HepG2 (cell line): Measurements from ENCODE around the gene EFNA4. TPM values are rescaled to one million over a fixed set of nuclear protein-coding genes. Genes with fewer than 3 reads are reported as not detected.

ENCODE experiments used
- ATF7-NPFF ChIP-seq: sonication (generic); formaldehyde crosslinking; IDR thresholded peaks from 2 replicates; pipeline ENCODE4 v1.8.1; 2023; ENCODE audit warnings: mild to moderate bottlenecking, low read depth, missing genetic modification reagents, moderate library complexity
- FIP1L1 ChIP-seq: fragments of 200-400 bp; formaldehyde crosslinking; IDR thresholded peaks from 2 replicates; pipeline ENCODE4 v1.6.1; 2018; ENCODE audit warnings: low read depth, mild to moderate bottlenecking, low read length, moderate library complexity, borderline replicate concordance; ENCODE audit not compliant: insufficient read depth
- HDAC2 ChIP-seq: sonication (generic); formaldehyde crosslinking; IDR thresholded peaks from 2 replicates; pipeline ENCODE4 v1.4.0; 2020; ENCODE audit warnings: missing genetic modification reagents
- HHEX ChIP-seq: IDR thresholded peaks from 2 replicates; pipeline ENCODE4 v1.6.1; 2016; ENCODE audit warnings: control low read depth
- HOXD1 ChIP-seq: sonication (generic); formaldehyde crosslinking; IDR thresholded peaks from 2 replicates; pipeline ENCODE4 v1.5.0; 2020; ENCODE audit warnings: missing genetic modification reagents
- KMT2B ChIP-seq: IDR thresholded peaks from 2 replicates; pipeline ENCODE4 v1.6.1; 2016; ENCODE audit warnings: missing genetic modification reagents, missing compliant biosample characterization
- NFE2 ChIP-seq: sonication (generic); formaldehyde crosslinking; IDR thresholded peaks from 2 replicates; pipeline ENCODE4 v1.4.0; 2020; ENCODE audit warnings: missing genetic modification reagents
- NONO ChIP-seq, 2 experiments: fragments of 450-650 bp in 1 of 2; sonication (generic) in 1 of 2; formaldehyde crosslinking in 1 of 2; IDR thresholded peaks in 1 of 2; conservative IDR thresholded peaks in 1 of 2; 2 replicates each; pipeline versions ENCODE4 v1.6.1 to v1.8.0; 2017 to 2022; ENCODE audit warnings: mild to moderate bottlenecking in 1 of 2, missing genetic modification reagents in 1 of 2, moderate library complexity in 1 of 2
- NR2C2 ChIP-seq: sonication (generic); formaldehyde crosslinking; IDR thresholded peaks from 2 replicates; pipeline ENCODE4 v1.4.0; 2020; ENCODE audit warnings: missing genetic modification reagents, mild to moderate bottlenecking, moderate library complexity, borderline replicate concordance
- RARA ChIP-seq: IDR thresholded peaks from 2 replicates; pipeline ENCODE4 v1.6.1; 2016; ENCODE audit warnings: missing genetic modification reagents, missing compliant biosample characterization
- SETDB1 ChIP-seq: sonication (generic); formaldehyde crosslinking; IDR thresholded peaks from 2 replicates; pipeline ENCODE4 v1.5.1; 2020; ENCODE audit warnings: missing genetic modification reagents, mild to moderate bottlenecking, borderline replicate concordance
- SYNCRIP ChIP-seq: fragments of 200-400 bp; formaldehyde crosslinking; IDR thresholded peaks from 2 replicates; pipeline ENCODE4 v1.6.1; 2018; ENCODE audit warnings: mild to moderate bottlenecking, low read depth, low read length; ENCODE audit not compliant: insufficient read depth
- ZNF747 ChIP-seq: sonication (generic); formaldehyde crosslinking; IDR thresholded peaks from 2 replicates; pipeline ENCODE4 v1.8.1; 2023; ENCODE audit warnings: missing genetic modification reagents, mild to moderate bottlenecking, borderline replicate concordance
- ZNF75D ChIP-seq: sonication (generic); formaldehyde crosslinking; IDR thresholded peaks from 2 replicates; pipeline ENCODE4 v1.8.1; 2023; ENCODE audit warnings: missing genetic modification reagents, mild to moderate bottlenecking, borderline replicate concordance
- ZSCAN30 ChIP-seq: sonication (generic); formaldehyde crosslinking; IDR thresholded peaks from 2 replicates; pipeline ENCODE4 v1.5.0; 2020; ENCODE audit warnings: mild to moderate bottlenecking, missing genetic modification reagents
- polyA plus RNA-seq, 8 experiments: library from polyadenylated mRNA; depleted of rRNA in 3 of 8; stranded (reverse) in 7 of 8; unstranded in 1 of 8; fragments of >200 nt; fragmentation: Illumina TruSeq in 4 of 8; extraction: Trizol in 4 of 8; gene quantifications; 2 replicates each; pipeline versions ENCODE4 v1.2.1 to v1.2.3, GENCODE V29; 2011 to 2016; ENCODE audit warnings: low read depth in 4 of 8, missing spikeins in 1 of 8, mixed read lengths in 1 of 8; ENCODE audit not compliant: insufficient read depth in 1 of 8
- total RNA-seq, 5 experiments: library from RNA; depleted of rRNA; stranded (reverse); fragments of >200 nt; fragmentation: Illumina TruSeq; extraction: Trizol; gene quantifications; 2 replicates each; pipeline ENCODE4 v1.2.3, GENCODE V29; 2016; ENCODE audit warnings: low read depth in 1 of 5
- TF ChIP-seq, protein P1 (sequence below): sonication (generic); formaldehyde crosslinking; IDR thresholded peaks from 2 replicates; pipeline ENCODE4 v1.9.0; 2021; ENCODE audit warnings: missing genetic modification reagents, borderline replicate concordance
- TF ChIP-seq, protein P2 (sequence below): sonication (generic); formaldehyde crosslinking; IDR thresholded peaks from 2 replicates; pipeline ENCODE4 v1.4.0; 2020; ENCODE audit warnings: mild to moderate bottlenecking, low read depth, missing genetic modification reagents
- TF ChIP-seq, protein P3 (sequence below): sonication (generic); formaldehyde crosslinking; IDR thresholded peaks from 2 replicates; pipeline ENCODE4 v1.4.0; 2020; ENCODE audit warnings: missing genetic modification reagents, mild to moderate bottlenecking, borderline replicate concordance
- TF ChIP-seq, protein P4 (sequence below), 2 experiments: fragments of 450-650 bp in 1 of 2; sonication (generic) in 1 of 2; formaldehyde crosslinking; IDR thresholded peaks; 2 replicates each; pipeline versions ENCODE4 v1.5.0 to v1.8.0; 2020 to 2022; ENCODE audit warnings: mild to moderate bottlenecking in 1 of 2, missing genetic modification reagents in 1 of 2

The EFNA4 gene
- total and polyA plus RNA-seq, 2 of the 13 experiments (the other 11 are each of a cell fraction or from before 2014, with no cell fraction given), result 12.0 to 17.2 TPM

DNA sequence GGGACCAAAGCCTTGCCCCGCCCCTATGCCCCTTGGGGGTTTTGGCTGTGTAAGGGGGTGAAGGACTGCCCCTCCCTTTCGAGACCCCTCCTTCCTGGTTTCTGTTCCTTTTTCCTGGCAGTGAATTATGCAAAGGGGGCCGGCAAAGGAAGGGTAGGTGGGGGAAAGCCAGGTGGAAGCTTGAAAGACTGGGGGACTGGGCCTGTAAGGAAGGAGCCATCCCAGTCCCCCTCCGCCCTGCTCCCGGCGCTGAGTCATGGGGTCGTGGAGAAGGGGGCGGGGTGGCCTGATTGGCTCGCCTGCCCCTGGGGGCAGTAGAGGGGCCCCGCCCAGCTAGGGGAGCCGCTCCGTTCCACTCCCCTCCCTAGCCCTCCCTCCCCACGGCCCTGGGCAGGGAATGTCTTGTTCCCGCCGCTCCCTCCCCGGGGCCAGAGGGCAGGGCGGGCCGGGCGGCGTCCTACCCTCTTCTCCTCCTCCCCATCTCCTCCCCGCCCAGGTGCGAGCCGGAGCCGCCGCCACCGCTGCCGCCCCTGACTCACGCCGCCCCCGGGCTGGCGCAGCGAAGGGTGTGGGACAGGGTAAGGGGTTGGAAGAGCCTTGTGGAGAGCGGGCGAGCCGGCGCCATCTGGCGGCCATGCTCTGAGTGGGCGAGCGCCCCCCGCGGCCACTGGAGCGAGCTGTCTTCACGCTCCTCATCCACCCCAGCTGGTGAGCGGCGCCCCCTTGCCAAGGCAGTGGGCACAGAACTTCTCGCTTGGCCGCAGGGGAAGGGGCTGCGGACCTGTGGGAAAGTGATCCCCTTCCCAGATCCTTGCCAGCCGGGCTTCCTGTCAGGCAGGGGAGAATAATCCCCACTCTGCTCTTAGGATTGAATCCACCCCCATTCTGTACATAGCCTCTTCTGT, 46.2 kb upstream of the EFNA4 start (continued):
- no peak for TF ChIP-seq SYNCRIP
- TF ChIP-seq ZNF75D, result no peak
- TF ChIP-seq, protein P1, sequence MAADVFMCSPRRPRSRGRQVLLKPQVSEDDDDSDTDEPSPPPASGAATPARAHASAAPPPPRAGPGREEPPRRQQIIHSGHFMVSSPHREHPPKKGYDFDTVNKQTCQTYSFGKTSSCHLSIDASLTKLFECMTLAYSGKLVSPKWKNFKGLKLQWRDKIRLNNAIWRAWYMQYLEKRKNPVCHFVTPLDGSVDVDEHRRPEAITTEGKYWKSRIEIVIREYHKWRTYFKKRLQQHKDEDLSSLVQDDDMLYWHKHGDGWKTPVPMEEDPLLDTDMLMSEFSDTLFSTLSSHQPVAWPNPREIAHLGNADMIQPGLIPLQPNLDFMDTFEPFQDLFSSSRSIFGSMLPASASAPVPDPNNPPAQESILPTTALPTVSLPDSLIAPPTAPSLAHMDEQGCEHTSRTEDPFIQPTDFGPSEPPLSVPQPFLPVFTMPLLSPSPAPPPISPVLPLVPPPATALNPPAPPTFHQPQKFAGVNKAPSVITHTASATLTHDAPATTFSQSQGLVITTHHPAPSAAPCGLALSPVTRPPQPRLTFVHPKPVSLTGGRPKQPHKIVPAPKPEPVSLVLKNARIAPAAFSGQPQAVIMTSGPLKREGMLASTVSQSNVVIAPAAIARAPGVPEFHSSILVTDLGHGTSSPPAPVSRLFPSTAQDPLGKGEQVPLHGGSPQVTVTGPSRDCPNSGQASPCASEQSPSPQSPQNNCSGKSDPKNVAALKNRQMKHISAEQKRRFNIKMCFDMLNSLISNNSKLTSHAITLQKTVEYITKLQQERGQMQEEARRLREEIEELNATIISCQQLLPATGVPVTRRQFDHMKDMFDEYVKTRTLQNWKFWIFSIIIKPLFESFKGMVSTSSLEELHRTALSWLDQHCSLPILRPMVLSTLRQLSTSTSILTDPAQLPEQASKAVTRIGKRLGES (CRISPR knock-in tag), result no peak
- 0 out of 2 replicates have a peak, but pooled peaks have one; percentile 48 for TF ChIP-seq NFE2 (CRISPR knock-in tag)
- TF ChIP-seq, protein P2, sequence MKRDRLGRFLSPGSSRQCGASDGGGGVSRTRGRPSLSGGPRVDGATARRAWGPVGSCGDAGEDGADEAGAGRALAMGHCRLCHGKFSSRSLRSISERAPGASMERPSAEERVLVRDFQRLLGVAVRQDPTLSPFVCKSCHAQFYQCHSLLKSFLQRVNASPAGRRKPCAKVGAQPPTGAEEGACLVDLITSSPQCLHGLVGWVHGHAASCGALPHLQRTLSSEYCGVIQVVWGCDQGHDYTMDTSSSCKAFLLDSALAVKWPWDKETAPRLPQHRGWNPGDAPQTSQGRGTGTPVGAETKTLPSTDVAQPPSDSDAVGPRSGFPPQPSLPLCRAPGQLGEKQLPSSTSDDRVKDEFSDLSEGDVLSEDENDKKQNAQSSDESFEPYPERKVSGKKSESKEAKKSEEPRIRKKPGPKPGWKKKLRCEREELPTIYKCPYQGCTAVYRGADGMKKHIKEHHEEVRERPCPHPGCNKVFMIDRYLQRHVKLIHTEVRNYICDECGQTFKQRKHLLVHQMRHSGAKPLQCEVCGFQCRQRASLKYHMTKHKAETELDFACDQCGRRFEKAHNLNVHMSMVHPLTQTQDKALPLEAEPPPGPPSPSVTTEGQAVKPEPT (CRISPR knock-in tag), result peak; percentile 99
- TF ChIP-seq FIP1L1, result no peak
- TF ChIP-seq NONO (IDR thresholded peaks at IDR 0.05), result no peak
- peak; percentile 97 for TF ChIP-seq NONO (CRISPR knock-in tag; conservative IDR thresholded peaks at IDR 0.05)
- peak; percentile 98 for TF ChIP-seq ATF7-NPFF (CRISPR knock-in tag)
- peak; percentile 63; the same call in 1 of the 2 replicates for TF ChIP-seq ZSCAN30 (CRISPR knock-in tag)
- no peak for TF ChIP-seq HHEX (CRISPR knock-in tag)
- TF ChIP-seq HDAC2 (CRISPR knock-in tag), result peak; percentile 89
- peak; percentile 62; the same call in 1 of the 2 replicates for TF ChIP-seq HOXD1 (CRISPR knock-in tag)
- TF ChIP-seq KMT2B (CRISPR knock-in tag), result peak; percentile 62; the same call in 1 of the 2 replicates
- no peak; the same call in 1 of the 2 replicates for TF ChIP-seq NR2C2 (CRISPR knock-in tag)
- no peak for TF ChIP-seq SETDB1 (CRISPR knock-in tag)
- TF ChIP-seq, protein P3, sequence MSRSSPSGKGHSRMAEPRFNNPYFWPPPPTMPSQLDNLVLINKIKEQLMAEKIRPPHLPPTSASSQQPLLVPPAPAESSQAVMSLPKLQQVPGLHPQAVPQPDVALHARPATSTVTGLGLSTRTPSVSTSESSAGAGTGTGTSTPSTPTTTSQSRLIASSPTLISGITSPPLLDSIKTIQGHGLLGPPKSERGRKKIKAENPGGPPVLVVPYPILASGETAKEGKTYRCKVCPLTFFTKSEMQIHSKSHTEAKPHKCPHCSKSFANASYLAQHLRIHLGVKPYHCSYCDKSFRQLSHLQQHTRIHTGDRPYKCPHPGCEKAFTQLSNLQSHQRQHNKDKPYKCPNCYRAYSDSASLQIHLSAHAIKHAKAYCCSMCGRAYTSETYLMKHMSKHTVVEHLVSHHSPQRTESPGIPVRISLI (CRISPR knock-in tag), result peak; percentile 42; the same call in 1 of the 2 replicates
- TF ChIP-seq, protein P4, sequence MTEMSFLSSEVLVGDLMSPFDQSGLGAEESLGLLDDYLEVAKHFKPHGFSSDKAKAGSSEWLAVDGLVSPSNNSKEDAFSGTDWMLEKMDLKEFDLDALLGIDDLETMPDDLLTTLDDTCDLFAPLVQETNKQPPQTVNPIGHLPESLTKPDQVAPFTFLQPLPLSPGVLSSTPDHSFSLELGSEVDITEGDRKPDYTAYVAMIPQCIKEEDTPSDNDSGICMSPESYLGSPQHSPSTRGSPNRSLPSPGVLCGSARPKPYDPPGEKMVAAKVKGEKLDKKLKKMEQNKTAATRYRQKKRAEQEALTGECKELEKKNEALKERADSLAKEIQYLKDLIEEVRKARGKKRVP (CRISPR knock-in tag; IDR thresholded peaks at IDR 0.05), result peak in 1 of 2 experiments; percentile 72; a peak in 2 of 4 replicates
- TF ChIP-seq RARA (CRISPR knock-in tag), result 0 out of 2 replicates have a peak, but pooled peaks have one; percentile 22
- TF ChIP-seq ZNF747, result no peak; the same call in 1 of the 2 replicates
